Breast epithelium (tissue), 4 donors: Measurements from ENCODE around the gene MED10. TPM values are rescaled to one million over a fixed set of nuclear protein-coding genes. Genes with fewer than 3 reads are reported as not detected.

Source experiments
- DNase-seq, 2 donors: peaks; one replicate each; pipeline ENCODE4 v3.0.0-alpha.2; 2019; ENCODE audit warnings: low spot score in 2 of 2
- H3K27ac ChIP-seq, 2 donors: fragments of 200-600 bp; sonication (generic) in 1 of 2; one replicate each; pipeline ENCODE4 v1.5.1; 2016 to 2019; ENCODE audit warnings: mild to moderate bottlenecking in 1 of 2
- H3K27me3 ChIP-seq, 2 donors: fragments of 200-600 bp; sonication (generic) in 1 of 2; one replicate each; pipeline versions ENCODE4 v1.5.1 to v1.6.0; 2017 to 2019; ENCODE audit warnings: control low read depth in 1 of 2, mild to moderate bottlenecking in 1 of 2
- H3K36me3 ChIP-seq: fragments of 200-600 bp; one replicate; pipeline ENCODE4 v1.5.1; 2019
- H3K4me1 ChIP-seq, 2 donors: fragments of 200-600 bp; sonication (generic); one replicate each; pipeline ENCODE4 v1.5.1; 2016 to 2019; ENCODE audit warnings: control low read depth in 1 of 2
- H3K4me3 ChIP-seq, 3 donors: fragments of 200-600 bp; sonication (generic); 1 replicate in 2 of 3; 2 replicates in 1 of 3; pipeline ENCODE4 v1.5.1; 2016 to 2019; ENCODE audit warnings: mild to moderate bottlenecking in 3 of 3, moderate library complexity in 2 of 3
- H3K9me3 ChIP-seq, 2 donors: fragments of 200-600 bp; sonication (generic) in 1 of 2; one replicate each; pipeline ENCODE4 v1.5.1; 2016 to 2019; ENCODE audit warnings: control low read depth in 1 of 2
- POLR2A ChIP-seq: fragments of 450-650 bp; IDR thresholded peaks from one replicate; pipeline ENCODE4 v1.6.1; 2016; ENCODE audit warnings: antibody characterized with exemption, mild to moderate bottlenecking, moderate library complexity
- POLR2AphosphoS5 ChIP-seq, 3 donors: sonication (generic); formaldehyde crosslinking; IDR thresholded peaks; one replicate each; pipeline ENCODE4 v1.6.1; 2017; ENCODE audit warnings: antibody characterized with exemption in 3 of 3
- intact Hi-C: fragments of 100-400 bp; cut with DNase I; formaldehyde crosslinking; loops from one replicate; pipeline ENCODE4 v1.15.1; 2023; ENCODE audit warnings: low total_unique reads
- total RNA-seq, 3 donors: library from RNA; depleted of rRNA; stranded (reverse); fragments of >200 nt; gene quantifications; one replicate each; pipeline ENCODE4 v1.1.0, GENCODE V29; 2016
- TF ChIP-seq, protein P1 (sequence below), 3 donors: fragments of 450-650 bp; IDR thresholded peaks; one replicate each; pipeline ENCODE4 v1.5.1; 2016 to 2017; ENCODE audit warnings: antibody characterized with exemption in 3 of 3, mild to moderate bottlenecking in 3 of 3, moderate library complexity in 3 of 3

The MED10 gene
- total RNA-seq, 3 donors from 2014 or later: 25.6 to 29.9 (median 25.9) TPM

GRCh38 chr5:6344593-6344989 is 33.8 kb downstream of the MED10 start:
- Histone ChIP-seq H3K27ac (no peak overlapping the region), H3K27me3 (no peaks in the 10 kb centered on the region), H3K9me3 (peaks cover 0 to 4% of the 10 kb centered on the region in 2 donors), H3K36me3 (no peaks in the 10 kb centered on the region), H3K4me3 (no peak overlapping the region), H3K4me1 (no peaks in the 10 kb centered on the region)
- intact Hi-C loops: no loop called here
- TF ChIP-seq POLR2AphosphoS5 (IDR thresholded peaks at IDR 0.05) (no peak), POLR2A (no peak)
- TF ChIP-seq, protein P1, sequence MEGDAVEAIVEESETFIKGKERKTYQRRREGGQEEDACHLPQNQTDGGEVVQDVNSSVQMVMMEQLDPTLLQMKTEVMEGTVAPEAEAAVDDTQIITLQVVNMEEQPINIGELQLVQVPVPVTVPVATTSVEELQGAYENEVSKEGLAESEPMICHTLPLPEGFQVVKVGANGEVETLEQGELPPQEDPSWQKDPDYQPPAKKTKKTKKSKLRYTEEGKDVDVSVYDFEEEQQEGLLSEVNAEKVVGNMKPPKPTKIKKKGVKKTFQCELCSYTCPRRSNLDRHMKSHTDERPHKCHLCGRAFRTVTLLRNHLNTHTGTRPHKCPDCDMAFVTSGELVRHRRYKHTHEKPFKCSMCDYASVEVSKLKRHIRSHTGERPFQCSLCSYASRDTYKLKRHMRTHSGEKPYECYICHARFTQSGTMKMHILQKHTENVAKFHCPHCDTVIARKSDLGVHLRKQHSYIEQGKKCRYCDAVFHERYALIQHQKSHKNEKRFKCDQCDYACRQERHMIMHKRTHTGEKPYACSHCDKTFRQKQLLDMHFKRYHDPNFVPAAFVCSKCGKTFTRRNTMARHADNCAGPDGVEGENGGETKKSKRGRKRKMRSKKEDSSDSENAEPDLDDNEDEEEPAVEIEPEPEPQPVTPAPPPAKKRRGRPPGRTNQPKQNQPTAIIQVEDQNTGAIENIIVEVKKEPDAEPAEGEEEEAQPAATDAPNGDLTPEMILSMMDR (IDR thresholded peaks at IDR 0.05): no peak
- DNase-seq: no peak

GRCh38 chr5:6343951-6344592 is 34.3 kb downstream of the MED10 start:
- intact Hi-C loops: no loop called here
- no peak overlapping the region for H3K4me3 ChIP-seq
- no peak for DNase-seq

GRCh38 chr5:6342689-6343315 is 35.5 kb downstream of the MED10 start:
- H3K36me3 ChIP-seq: no peaks in the 10 kb centered on the region

More at GRCh38 chr5:6343951-6344592, 34.3 kb downstream of the MED10 start:
- Histone ChIP-seq H3K9me3 (peaks cover 0 to 2% of the 10 kb centered on the region in 2 donors), H3K36me3 (no peaks in the 10 kb centered on the region), H3K4me1 (no peaks in the 10 kb centered on the region), H3K27me3 (no peaks in the 10 kb centered on the region), H3K27ac (no peak overlapping the region)
- TF ChIP-seq POLR2A: no peak
- TF ChIP-seq, protein P1 (IDR thresholded peaks at IDR 0.05): no peak
- TF ChIP-seq POLR2AphosphoS5 (IDR thresholded peaks at IDR 0.05): no peak

DNA sequence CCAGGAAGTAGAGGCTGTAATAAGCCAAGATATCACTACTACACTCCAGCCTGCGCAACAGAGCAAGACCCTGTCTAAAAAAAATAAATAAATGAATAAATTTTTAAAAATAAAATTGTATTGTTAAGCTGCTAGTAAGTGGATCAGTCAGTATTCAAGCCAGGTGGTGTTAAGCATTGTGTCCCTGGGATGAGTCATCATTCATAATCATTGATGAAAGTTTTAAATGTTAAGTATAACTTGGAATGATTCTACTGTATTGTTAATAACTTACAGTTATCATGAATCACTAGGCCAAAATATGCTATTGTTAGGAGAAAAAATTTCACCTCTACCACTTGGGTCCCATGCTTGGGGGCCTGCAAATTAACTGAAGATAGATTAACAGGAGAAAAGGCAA is 38.2 kb downstream of the MED10 start:
- no peaks in the 10 kb centered on the region for H3K36me3 ChIP-seq
- H3K4me1 ChIP-seq: no peaks in the 10 kb centered on the region
- H3K4me3 ChIP-seq: no peak overlapping the region
- DNase-seq: no peak
- H3K27ac ChIP-seq: no peak overlapping the region
- no peaks in the 10 kb centered on the region for H3K27me3 ChIP-seq
- intact Hi-C loops: no loop called here
- no peaks in the 10 kb centered on the region for H3K9me3 ChIP-seq
- TF ChIP-seq POLR2AphosphoS5 (IDR thresholded peaks at IDR 0.05) (no peak), POLR2A (no peak)
- TF ChIP-seq, protein P1 (IDR thresholded peaks at IDR 0.05): no peak

More at GRCh38 chr5:6342689-6343315, 35.5 kb downstream of the MED10 start:
- no peaks in the 10 kb centered on the region for H3K9me3 ChIP-seq
- intact Hi-C loops: no loop called here
- no peaks in the 10 kb centered on the region for H3K27me3 ChIP-seq
- no peak for DNase-seq
- TF ChIP-seq, protein P1 (IDR thresholded peaks at IDR 0.05): no peak
- TF ChIP-seq POLR2AphosphoS5 (IDR thresholded peaks at IDR 0.05) (no peak), POLR2A (no peak)
- no peak overlapping the region for H3K27ac ChIP-seq
- no peak overlapping the region for H3K4me3 ChIP-seq
- H3K4me1 ChIP-seq: no peaks in the 10 kb centered on the region

DNA sequence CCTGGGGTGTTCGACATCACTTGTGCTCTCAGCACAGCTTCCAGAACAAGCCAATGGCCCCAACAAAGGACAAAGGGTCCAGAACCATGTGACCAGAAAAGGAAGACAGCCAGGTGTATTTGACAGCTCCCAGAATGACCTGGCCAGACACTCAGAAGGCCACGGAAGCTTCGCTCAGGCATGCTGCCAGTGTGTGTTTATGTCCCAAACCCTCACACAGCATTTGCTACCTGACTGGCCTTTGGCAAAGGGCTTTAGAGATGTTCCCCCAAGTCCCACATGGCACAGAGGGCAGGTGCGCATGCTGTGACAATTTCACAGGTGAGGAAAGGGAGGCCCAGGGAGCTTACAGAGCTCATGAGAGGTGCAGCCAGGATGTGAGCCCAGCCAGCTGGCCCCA is 39.5 kb downstream of the MED10 start:
- TF ChIP-seq POLR2AphosphoS5 (IDR thresholded peaks at IDR 0.05): no peak
- TF ChIP-seq, protein P1 (IDR thresholded peaks at IDR 0.05): no peak
- TF ChIP-seq POLR2A: no peak
- intact Hi-C loops: no loop called here
- Histone ChIP-seq H3K4me3 (no peak overlapping the region), H3K27me3 (no peaks in the 10 kb centered on the region), H3K36me3 (no peaks in the 10 kb centered on the region), H3K4me1 (no peaks in the 10 kb centered on the region), H3K27ac (no peak overlapping the region), H3K9me3 (no peaks in the 10 kb centered on the region)
- no peak for DNase-seq
